SKM-1 (cell line): Measurements from ENCODE around the gene ZNF280B.
"Not testable (repeated sequence)": the region's sequence is repeated elsewhere in the genome, so short reads cannot be mapped to it uniquely, and the experiment has no call there.

Source experiments
- DNase-seq: peaks from one replicate; lab custom pipeline; 2025; ENCODE audit not compliant: unreplicated experiment; lab: John Stamatoyannopoulos, UW

The ZNF280B gene

DNA sequence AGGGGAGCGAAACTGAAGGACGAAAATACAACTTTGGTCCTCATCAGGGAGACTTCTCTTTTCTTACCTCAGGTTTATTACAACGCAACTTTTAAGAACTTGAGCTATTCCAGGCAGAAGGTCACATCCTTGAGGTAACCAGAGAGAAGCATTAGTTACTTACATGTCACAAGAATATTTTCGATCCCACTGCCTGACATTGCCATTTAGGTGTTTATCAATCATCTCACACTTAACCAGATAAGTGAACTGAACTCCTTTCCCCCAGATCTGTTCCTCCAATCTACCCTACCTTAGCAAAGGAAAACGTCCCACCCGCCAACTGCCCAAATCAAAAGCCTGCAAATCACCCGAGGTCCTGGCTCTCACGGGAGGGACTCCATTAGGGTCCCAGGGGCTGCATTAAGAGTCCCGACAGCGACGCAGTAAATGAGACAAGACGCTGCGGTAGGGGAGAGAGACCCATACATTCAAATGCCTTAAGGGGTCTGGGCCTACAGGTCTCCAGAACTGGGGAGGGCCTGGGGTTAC is 734 bp downstream of the ZNF280B start:
- DNase-seq = no peak

DNA sequence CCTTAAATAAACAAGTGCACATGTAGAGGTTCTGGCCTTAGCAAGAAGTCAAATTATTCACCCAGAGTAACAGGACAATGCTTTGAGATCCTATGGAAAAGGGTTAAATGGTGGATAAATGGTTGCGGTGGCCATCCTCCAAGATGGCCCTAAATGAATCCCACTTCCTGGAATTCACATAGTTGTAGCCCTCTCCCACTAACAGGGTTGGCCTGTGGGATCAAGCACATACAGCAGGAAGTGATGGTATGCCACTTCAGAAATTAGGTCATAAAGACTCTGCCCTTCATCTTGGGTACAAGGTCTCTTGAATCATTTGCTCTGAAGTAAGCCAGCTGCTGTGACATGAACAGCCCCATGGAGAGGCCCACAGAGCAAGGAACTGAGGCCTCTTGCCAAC is 1.8 kb downstream of the ZNF280B start:
- no peak for DNase-seq

DNA sequence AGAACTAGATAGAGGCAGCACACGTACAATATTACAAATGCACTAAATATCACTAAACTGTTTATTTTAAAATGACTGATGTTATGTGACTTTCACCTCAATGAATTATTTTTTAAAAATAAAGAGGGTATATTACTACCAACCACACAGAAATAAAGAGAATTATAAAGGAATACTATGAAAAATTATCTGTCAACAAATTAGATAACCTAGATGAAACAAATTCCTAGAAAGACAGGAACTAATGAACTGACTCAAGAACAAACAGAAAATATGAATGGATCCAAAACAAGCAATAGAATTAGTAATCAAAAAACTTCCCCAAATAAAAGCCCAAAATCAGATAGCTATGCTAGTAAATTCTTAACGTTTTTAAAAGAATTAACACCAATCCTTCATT is 10.3 kb downstream of the ZNF280B start:
- no peak for DNase-seq

DNA sequence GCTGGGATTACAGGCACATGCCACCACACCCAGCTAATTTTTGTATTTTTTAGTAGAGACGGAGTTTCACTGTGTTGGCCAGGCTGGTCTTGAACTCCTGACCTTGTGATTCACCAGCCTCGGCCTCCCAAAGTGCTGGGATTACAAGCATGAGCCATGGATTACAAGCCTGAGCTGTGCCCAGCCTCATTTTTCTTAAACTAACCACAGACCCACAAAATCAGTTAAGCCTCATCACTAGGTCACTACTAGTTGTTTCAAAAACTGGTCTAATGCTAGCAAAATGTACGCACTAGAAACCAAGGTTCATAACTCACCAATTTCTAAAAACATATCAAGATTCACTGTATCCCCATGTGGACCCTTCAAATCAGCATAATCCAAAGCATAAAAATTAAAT is 17.0 kb downstream of the ZNF280B start:
- DNase-seq = not testable (repeated sequence)

DNA sequence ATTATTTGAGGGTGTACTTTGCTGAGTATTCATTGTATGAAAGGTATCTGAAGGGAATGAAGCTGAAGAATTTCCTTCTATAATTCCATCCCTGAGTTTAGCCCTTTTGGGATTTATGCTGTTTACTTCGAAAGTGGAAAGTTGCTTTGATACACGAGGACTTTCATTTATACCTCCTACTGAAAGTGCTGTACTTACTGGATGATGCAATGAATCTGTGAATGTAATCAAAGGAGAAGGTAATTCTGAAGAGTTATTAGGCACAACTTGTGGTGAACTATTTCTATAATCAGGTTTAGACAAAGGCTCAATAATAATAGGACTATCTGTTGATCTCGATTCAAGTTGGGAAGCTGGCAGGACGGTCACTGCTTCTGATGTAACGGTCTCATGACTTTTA is 19.8 kb downstream of the ZNF280B start:
- no peak for DNase-seq

DNA sequence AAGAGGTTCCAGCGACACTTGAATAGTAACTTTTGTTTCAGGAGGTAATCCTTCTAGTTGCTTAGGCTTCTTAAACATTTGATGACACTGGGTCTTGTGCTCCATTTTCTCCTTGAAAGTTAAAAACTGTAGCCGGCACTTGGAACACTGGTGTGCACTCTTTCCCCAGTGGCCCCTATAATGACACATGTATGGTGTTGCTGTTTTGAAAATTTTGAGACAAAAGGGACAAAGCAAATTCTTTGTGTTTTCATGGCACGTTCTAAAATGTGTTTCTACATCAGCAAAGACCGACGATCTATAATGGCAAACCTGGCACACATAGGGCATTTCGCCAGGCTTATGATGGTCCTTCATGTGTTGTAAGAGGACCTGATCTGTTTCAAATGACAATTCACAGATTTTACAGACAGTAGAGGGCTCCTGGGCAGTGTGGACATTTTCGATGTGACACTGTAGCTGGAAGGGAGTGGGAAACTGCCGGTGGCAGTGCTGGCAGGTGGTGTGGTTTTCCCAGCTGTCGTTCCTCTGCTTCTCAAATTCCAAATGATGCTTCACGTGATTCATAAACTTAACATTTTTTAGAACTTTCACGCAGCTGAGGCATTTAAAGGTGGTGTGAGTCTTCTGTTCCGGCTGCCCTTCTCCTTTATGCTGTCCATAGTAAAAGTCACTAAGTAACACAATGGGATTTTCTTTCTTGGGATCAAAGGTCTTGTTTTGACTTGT is 20.5 kb downstream of the ZNF280B start:
- DNase-seq = no peak

DNA sequence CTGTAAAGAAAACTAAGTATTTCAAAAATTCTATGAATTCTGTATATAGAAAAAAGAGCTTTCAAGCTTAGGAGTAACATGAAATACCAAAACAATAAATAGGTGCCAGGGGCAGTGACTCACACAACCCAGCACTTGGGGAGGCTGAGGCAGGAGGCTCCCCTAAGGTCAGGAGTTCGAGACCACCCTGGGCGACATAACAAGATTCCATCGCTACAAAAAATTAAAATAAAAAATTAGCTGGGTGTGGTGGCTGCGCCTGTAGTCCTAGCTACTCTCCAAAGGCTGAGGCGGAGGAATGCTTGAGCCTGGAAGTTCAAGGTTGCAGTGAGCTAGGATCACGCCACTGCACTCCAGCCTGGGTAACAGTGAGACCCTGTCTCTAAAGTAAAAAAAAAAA is 21.5 kb downstream of the ZNF280B start:
- no peak for DNase-seq

DNA sequence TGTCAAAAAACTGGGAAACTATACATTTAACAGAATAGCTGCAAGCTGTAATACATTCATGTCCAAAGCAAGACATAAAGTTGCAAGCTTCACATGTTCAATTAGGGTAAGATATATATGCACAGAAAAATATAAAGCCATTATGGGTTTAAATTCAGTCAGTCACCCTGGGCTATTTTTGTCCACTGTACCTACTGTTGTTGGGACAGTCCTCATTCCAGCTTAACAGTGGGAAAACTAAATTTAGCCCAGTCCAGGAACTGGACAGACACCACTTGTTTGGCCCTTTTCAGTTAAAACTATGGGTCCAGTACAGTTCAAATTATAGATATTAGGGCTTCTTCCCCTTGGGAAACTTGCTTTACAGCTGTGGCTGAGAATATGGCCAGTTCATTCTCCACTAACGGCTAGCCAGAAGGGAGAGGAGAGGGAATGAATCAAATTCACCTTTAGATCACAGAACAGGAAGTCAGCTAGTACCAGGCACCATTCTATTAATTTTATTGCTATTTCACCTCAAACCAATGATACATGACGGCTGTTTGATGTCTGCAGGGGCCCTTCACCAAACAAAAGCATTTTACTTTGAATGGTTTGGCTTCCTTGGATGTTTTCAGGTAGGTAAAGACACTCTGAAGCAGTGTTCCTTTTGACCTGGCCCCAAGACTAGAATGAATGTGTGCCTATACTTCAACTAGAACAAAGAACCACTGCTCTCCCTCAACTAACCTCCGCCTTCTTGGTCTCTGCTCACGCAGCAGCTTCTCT is 22.2 kb downstream of the ZNF280B start:
- DNase-seq = no peak

DNA sequence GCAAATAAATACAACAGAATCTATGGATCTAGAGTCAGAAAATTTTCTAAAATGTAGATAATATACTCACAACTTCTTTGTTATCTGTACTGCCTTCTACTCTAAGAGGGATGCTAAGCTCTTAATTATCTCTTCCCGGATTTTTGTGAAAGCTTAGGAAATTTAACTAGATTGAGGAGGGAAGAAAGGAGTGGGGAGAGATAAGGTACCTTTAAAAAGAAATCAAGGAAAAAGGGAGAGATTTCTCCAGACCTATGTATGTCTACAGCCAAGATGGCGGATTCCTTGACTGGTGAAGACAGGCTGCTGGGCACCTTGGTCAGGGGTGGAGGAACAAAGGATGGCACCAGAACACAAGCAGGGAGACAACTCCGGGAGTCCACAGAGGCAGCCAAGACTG is 23.0 kb downstream of the ZNF280B start:
- no peak for DNase-seq

DNA sequence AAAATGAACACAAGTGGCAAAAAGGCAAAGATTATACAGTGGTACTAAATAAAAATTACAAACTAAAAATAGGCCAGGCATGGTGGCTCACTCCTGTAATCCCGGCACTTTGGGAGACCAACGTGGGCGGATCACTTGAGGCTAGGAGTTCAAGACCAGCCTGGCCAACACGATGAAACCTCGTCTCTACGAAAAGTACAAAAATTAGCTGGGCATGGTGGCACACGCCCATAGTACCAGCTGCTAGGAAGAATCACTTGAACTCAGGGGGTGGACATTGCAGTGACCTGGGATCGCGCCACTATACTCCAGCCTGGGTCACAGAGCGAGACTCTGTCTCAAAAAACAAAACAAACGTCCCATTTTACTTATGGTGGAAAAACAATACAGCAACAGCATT is 24.5 kb downstream of the ZNF280B start:
- DNase-seq = no peak

DNA sequence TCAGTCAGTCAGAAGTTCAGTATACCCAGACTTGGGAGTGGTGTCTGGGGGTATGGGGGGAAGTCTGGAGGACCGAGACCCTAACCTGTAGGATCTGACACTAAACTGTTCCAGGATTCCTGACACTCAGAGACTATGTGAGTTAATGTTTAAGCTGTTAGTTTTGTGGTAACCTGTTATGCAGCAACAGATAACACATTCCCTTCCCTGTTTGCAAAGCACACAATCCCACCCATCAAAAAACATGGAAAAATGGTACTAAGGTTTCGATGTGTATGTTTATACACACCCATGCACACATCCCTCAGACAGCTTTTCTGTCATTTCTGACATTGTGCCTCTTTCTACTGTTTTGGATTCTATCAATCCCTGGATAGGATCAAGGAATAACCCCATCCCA is 27.6 kb downstream of the ZNF280B start:
- no peak for DNase-seq

DNA sequence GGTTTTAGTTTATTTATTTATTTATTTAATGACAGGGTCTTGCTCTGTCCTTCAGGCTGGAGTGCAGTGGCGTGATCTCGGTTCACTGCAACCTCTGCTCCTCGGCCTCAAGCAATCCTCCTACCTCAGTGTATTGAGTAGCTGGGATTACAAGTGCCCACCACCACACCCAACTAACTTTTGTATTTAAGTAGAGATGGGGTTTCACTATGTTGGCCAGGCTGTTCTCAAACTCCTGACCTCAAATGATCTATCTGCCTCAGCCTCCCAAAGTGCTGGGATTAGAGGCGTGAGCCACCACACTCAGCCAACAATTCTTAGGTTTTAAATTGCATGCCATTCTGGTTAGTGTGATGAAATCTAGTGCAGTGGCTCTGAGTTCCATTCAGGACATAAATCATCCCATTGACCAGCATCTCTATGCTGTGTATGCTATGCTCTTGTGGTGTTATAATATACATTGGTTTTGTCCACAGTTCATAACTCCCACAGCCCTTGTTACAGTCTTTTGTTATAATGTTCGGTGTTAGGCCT is 28.5 kb downstream of the ZNF280B start:
- DNase-seq = no peak

DNA sequence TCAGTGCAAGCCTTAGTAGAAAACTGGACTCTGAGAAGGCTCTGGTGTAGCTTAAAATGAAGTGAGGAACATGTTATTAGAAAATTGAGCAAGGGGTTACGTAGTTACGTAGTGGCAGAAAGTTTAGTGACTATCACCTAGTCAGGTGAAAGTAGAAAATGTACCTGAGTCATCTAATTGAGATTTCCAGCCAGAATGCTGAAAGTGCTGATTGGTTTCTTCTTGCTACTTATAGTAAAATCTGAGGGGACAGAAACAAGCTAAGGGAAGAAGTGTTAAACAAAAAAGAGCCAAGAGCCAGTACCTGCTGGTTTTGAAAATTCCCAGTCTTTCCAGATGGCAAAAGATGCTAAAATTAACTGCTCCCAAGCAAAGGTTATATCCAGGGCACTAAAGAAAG is 29.4 kb downstream of the ZNF280B start:
- no peak for DNase-seq

DNA sequence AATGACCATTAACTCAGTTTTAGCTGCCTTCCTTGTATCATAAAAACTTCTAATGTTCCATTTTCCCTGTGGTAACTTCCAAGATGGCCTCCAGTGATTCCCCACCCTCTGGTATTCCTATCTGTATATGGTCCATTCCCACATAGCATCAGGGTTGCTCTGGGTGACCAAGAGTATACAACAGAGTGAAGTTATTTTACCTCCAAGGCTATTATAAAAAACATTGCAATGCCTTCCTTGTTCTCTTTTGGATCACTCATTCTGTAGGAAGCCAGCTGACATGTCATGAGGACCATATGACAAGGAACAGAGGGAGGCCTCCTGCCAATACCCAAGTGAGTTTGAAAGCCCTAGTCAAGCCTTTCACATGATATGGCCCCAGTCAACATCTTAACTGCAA is 30.1 kb downstream of the ZNF280B start:
- no peak for DNase-seq

DNA sequence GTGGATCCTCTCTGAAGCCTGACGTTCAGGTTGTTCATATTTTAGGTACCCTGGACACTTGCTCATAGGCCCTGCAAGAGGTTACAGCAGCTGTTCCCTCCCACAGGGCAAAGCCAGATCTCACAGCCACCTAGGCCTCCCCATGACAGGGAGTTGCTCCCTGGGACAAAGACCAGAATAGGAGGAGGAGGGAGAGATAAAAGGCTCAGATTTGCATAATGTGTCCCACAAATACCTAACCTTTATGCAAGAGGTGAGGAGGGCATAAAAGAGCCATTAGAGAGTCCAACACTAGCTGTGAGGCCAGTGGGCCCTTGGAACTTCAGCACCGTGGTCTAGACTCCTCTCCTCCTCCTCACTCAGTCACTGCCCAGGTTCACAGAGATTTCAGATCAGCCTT is 33.8 kb downstream of the ZNF280B start:
- no peak for DNase-seq

DNA sequence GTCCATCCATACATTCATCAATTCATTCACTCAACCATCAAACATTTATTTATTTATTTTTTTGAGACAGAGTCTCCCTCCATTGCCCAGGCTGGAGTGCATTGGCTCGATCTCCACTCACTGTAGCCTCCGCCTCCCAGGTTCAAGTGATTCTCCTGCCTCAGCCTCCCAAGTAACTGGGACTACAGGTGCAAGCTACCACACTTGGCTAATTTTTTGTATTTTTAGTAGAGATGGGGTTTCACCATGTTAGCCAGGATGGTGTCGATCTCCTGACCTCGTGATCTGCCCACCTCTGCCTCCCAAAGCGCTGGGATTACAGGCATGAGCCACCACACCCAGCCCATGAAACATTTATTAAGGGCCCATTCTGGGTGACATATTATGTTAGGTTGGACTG is 37.4 kb downstream of the ZNF280B start:
- not testable (repeated sequence) for DNase-seq

DNA sequence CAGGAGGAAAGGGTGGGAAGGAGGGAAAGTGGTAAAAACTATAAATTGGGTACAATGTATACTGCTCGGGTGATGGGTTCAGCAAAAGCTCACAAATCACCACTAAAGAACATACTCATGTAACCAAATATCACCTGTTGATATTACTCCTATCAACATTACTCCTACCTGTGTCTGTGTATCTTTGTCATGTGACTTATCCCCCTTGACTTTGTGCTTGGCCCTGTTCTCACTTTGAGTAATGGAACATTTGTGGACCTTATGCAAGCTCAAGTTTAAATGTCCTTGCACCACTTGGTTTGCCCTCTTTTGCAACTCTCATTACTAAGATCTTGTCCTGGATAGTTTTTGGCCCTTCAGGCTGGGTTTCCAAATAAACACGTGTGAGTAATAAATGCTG is 39.0 kb downstream of the ZNF280B start:
- DNase-seq = no peak

DNA sequence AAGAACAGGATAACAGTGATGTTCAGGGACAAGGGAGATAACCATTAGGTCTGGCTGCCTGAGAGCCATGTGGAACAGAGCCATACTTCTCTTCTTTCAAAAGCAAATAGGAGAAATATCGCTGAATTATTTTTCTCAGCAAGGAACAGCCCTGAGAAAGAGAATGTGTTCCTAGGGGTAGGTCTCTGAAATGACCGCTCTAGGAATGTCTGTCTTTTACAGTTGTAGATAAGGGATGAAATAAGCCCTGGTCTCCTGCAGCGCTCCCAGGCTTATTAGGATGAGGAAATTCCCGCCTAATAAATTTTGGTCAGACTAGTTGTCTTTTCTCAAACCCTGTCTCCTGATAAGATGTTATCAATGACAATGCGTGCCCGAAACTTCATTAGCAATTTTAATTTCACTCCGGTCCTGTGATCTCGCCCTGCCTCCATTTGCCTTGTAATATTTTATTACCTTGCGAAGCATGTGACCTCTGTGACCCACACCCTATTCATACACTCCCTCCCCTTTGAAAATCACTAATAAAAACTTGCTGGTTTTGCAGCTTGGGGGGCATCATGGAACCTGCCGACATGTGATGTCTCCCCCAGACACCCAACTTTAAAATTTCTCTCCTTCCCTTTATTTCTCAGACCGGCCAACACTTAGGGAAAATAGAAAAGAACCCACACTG is 39.6 kb downstream of the ZNF280B start:
- DNase-seq = not testable (repeated sequence)

DNA sequence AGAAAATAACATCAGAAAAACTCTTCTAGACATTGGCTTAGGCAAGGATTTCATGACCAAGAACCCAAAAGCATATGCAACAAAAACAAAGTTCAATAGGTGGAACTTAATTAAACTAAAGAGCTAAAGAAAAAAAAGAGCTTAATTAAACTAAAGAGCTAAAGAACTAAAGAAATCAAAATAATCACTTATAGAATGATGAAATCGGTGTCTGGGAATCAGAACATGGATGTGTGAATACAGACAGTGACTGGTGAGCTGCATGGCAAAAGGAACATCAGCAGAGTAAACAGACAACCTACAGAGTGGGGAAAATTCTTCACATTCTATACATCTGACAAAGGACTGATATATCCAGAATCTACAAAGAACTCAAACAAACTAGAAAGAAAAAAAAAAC is 41.4 kb downstream of the ZNF280B start:
- no peak for DNase-seq

DNA sequence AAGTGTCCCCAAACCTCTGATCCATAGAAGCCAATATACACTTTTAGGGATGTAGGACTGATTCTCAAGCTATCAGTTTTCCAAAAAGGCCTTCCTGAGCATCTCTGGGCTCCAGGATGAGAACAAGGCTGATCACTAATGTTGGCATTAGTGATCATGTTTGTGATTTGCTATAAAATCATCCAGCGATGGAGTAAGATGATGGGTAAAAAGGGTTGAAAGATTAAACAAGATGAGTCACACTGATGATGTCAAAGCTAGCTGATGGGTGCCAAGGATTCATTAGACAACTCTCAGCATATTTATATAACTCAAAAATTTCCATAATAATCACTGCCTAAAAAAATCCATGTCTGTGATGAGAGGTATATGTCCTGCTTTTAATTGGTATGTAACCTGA is 42.8 kb downstream of the ZNF280B start:
- DNase-seq = no peak

DNA sequence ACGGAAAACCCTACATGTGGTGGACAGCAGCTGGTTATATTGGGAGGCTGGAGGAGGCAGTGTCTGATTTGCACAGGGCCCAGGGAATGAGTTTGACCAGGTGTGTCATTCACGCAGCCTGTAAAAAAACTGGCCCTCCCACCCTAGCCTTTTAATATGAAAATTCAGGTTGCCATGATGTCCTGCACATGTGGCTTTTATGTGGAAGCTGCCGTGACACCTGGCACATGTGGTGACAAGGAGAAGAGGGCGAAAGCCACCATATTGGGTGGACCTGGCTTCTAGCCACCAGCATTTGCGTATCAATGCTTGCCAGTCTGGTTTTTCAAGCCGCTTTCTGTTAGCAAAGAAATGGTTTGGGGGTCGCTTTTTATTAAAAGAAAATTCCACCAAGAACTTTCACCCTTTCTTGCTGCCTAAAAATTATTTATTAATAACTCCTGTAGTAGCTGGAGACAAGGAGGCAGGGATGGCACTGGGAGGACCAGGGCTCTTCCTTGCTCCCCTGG is 43.4 kb downstream of the ZNF280B start:
- no peak for DNase-seq
